NCI-H2081 treated with DMSO at 0.1 percent for 48 hours (cell line): ENCODE data around the gene RNF26.

ENCODE experiments used
- DNase-seq: peaks from one replicate; lab custom pipeline; 2025; lab: John Stamatoyannopoulos, UW

Gene RNF26

DNA sequence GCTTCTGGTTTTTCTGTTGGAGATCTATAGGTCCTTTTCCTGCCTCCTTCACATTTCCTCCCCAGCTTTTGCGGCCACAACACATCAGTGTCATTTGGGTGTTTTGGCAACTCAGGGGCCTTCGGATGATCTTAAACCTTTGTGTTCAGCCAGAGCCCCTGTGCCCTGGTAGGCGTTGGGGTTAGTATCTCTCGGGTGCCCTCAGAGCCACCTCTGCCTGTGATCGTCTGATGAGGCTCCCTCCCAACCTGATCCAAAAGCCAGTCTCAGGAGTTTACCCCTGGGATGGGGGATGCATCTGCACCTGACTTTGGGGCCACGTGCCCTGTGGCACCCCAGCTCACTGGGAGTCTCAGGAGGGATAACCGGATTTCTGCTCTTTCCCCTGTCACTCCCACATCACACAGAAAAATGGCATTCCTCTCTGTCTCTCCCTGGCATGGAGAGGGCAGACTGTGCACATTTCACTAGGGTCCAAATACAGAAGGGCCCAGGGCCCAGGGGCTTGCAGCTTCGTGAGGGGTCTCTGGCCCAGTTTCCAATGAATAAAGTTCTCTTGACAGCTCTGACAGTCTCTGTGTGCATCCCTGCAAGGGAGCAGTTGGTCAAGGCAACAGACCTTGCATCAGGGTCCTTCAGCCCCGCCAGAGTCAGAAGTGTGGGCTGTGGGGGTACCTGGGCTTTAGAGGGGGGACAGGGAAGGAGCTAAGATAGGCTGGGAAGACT, 2.6 kb downstream of the RNF26 start:
- DNase-seq, result no peak

DNA sequence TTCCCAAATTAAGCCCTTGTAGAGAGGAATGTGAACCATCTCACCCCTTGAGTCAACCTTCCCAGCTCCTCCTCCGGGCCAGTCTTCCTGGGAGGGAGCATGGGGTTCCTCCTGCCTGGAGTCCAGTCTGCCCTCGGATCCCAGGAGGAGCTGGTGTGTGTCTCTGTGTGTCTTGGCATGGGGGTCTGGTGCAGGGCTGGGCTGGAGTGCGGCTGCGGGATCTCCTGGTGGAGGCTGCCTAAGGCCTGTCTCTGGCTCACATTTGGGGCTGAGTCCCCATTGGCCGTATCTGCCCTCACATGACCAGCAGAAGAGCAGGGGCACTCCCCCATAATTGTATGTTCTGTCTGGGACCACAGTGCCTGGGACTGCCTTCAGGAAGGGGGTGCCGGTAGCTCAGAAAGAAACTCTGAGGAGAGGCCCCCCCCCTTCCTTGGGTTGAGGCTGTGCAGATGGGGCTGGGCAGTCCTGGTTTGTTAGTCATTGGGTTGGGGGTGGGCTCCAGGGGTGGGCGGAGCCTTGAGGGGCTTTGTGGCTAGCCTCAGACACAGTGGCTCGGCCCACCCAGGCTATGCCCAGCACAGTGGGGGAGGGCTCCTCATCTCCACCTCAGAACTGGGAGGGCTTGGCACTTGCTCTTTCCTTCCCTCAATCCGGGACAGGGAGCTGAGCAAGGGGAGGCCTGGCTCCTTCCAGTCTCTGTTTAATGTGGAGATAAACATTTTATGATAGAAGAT, 3.4 kb downstream of the RNF26 start:
- DNase-seq, result no peak

DNA sequence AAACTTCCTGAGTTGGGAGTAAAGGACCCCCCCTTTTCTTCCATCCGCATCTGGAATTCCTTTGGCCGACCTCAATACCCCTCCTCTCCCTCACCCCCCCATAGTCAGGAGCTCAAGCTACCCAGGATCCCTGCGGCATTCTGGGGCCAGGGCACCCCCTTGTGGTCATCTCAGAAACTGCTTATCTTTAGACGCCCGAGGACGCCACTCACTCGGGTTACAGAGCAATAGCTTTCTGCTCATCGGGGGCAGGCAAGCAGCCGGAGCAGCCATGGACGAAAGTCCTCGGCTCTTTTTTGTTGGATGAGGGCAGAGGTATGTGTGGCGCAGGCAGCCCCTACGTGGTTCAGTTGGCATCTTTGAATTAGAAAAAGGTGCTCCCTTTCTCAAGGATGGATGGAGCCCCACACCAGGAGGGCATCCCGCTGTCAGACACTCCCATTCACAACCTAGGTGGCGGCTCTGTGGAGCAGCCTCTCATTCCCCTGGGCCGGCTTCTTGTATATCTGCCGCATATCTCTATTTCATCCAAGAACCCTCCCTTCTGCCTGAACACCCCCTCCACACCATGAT, 4.1 kb downstream of the RNF26 start:
- no peak for DNase-seq

GRCh38 chr11:119338965-119339588, 4.8 kb downstream of the RNF26 start:
- DNase-seq, result no peak

GRCh38 chr11:119339589-119340334, 5.4 kb downstream of the RNF26 start:
- no peak for DNase-seq

GRCh38 chr11:119340335-119341221, 6.3 kb downstream of the RNF26 start, which contains the start of gene C1QTNF5:
C1QTNF5 (minus strand) TSS chr11:119340883; CDS start chr11:119340397, 486 bp downstream.
- DNase-seq, result no peak

- DNase-seq, result no peak
Measured at GRCh38 chr11:119341222-119342022, 7.1 kb downstream of the RNF26 start.

DNA sequence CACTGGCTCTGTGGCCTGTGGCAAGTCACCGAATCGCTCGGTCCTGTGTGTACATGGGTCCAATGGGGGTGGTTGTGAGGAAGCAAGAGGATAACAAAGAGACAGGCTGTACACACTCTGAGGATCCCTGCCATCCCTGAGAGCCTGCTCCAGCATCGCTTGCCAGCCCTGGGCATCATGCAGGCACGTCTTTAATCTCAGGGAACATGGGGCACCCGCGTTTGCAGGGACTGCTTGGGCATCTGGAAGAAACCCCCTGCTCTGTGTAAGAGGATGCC, 7.6 kb downstream of the RNF26 start:
- no peak for DNase-seq

DNA sequence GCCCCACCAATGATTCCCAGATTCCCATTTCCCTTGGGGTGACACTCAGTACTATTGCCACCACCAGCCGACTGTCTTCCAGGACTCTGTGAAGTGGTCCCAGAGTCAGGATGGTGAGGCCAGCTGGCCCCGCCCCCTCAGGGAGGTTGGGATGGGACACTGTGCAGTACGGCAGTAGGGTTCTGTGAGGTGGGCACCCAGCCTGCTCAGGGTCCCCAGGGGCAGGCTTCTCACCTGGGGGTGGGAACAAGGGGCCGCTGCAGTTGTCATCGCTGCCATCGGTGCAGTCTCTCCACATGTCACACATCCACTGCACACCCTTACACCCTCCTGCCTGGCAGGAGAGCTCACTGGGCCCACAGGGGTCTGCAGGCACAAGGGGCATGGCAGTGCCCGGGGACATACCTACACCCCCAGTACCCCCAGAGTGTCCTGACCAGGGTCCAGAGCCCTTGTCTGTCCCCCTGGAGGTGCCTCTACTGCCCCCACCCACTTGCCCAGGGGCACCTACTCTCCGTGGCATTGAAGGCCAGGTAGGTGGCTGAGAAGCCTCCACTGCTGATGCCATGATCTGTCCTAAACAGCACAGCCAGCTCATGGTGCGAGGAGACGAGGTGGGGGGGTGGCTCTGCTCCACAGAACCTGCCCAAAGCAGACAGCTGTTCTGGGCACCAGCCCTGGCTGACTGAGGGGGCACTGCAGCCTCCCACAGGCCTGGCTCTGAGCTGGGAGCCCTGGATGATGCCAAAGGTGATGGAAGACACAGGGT, 8.2 kb downstream of the RNF26 start:
- no peak for DNase-seq

DNA sequence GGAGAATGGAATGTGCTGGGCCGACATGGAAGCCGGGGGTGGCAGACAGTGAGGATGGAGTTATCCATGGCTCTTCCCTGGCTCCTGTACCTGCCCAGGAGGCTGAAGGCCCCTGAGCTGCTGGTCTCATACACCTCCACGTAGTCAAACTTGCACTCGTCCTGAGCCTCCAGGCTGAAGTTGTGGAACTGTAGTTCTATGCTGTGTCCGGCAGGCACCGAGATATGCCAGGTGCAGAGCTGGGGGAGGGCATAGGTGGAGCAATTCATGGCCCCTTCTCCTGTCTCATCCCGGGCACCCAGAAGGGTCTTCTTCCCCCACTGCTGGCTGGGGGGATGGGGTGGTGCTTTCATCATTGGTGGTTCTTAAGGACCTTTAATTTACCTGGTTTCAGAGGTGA, 9.4 kb downstream of the RNF26 start:
- DNase-seq, result no peak

DNA sequence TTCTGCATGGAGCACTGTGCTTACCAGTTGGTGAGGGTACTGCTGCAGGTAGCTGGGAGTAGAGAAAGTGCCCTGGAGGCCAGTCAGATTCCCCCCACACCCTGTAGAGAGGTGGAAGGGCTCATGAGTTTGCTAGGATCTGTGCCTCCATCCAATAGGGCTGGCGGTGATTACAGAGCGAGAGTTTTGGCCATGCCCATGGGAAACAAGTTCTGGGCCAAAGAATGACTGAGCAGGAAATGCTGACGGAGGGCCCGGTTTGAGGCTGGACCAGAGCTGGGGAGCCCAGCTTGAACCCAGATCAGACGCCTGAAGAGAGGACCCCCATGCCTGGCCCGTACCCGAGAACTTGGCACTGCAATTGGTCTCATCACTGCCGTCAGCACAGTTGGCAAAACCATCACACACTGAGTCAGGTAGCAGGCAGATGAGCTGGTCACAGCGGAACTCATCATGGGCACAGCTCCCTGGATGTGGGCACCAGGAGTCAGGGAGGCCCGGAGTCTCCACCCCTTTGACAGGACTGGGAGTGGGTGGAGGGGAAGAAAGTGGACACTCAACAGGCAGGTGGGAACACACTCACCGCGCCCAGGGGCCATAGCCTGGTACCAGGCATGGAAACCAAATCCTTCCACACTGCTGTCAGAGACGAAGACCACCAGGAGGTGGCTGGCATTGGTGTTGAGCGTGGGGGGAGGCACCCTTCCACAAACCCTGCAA, 10.1 kb downstream of the RNF26 start:
- DNase-seq, result no peak

- DNase-seq, result no peak
Measured at GRCh38 chr11:119345685-119346084, 11.4 kb downstream of the RNF26 start.

GRCh38 chr11:119346605-119347004, 12.3 kb downstream of the RNF26 start, which contains the start of gene MFRP:
MFRP (minus strand) TSS chr11:119346705; CDS start chr11:119346513, 192 bp downstream.
- no peak for DNase-seq

DNA sequence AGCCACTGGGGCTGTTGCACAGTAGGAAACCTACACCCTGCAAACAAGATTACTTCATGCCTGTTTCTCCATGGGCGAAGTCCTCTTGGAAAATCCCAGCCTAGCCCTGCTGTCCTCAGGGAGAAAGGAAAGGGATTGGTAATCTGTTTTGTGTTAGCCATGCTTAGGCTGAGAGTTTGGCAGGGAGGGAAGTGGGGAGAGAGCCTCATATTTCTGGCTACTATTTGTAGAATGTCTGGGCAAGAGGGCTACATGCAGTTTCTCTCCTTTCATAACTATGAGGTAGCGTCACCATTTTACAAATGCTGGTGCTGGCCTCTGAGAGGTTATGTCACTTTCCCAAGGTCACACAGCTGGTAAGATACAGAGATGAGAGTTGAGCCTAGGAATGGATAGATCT, 12.9 kb downstream of the RNF26 start:
- DNase-seq, result no peak

GRCh38 chr11:119347940-119348605, 13.7 kb downstream of the RNF26 start:
- no peak for DNase-seq

DNA sequence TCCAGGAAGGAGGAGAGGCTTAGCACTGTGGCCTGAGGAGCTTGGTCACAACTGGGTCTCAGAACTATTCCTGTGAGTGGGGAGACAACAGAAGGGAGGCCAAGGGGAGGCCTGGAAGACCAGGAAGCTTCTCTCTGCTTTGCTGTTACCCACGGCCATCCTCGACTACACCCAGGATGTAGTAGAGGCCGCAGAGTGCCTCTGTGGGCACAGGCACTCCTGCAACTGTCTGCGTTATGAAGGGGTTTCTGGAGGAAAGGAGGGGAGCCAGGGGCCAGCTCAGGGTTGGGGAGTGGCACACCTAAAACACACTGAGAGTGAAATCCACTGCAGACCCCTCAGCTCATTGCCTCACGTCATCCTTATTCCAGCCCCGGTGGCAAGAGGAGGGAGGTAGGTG, 16.0 kb downstream of the RNF26 start:
- DNase-seq, result no peak

- no peak for DNase-seq
Measured at GRCh38 chr11:119351232-119351631, 16.9 kb downstream of the RNF26 start.

DNA sequence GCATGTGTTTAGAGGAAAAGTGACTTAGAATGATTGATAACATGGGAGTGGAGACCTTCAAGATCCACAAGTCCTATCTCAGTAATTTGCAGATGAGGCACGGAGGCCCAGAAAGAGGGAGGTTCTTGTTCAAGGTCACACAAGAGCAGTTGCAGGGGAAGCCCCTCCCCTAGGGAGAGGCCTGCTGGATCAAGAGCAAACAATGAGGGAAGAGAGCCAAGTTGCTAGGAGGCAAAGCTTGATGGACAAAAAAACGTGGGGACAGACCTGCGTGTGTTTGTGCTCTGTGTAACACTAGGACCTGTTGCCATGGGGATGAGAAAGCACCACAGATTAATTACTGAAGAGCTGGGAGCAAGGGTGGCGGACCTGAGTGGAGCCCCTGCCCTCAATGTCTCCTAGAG, 18.5 kb downstream of the RNF26 start:
- peak; percentile 51 for DNase-seq
